Thyroid gland (tissue), 4 donors: ENCODE data around the gene KRTAP5-6. TPM values are rescaled to one million over a fixed set of nuclear protein-coding genes. Genes with fewer than 3 reads are reported as not detected.

Source experiments
- DNase-seq, 2 donors: peaks; one replicate each; pipeline ENCODE4 v3.0.0-alpha.2; 2019
- H3K27ac ChIP-seq, 3 donors: fragments of 200-600 bp; sonication (generic); 1 replicate in 2 of 3; 2 replicates in 1 of 3; pipeline ENCODE4 v1.5.1; 2016 to 2019; ENCODE audit warnings: mild to moderate bottlenecking in 1 of 3, moderate library complexity in 1 of 3
- H3K27me3 ChIP-seq: fragments of 200-600 bp; sonication (generic); one replicate; pipeline ENCODE4 v1.5.1; 2019
- H3K36me3 ChIP-seq, 2 donors: fragments of 200-600 bp; sonication (generic); one replicate each; pipeline ENCODE4 v1.5.1; 2016 to 2019
- H3K4me1 ChIP-seq, 2 donors: fragments of 200-600 bp; sonication (generic); one replicate each; pipeline ENCODE4 v1.5.1; 2017 to 2019
- H3K4me3 ChIP-seq, 3 donors: fragments of 200-600 bp; sonication (generic); replicated peaks in 1 of 3; 1 replicate in 2 of 3; 2 replicates in 1 of 3; pipeline ENCODE4 v1.5.1; 2016; ENCODE audit warnings: mild to moderate bottlenecking in 1 of 3
- H3K9me3 ChIP-seq: fragments of 200-600 bp; sonication (generic); one replicate; pipeline ENCODE4 v1.5.1; 2017
- POLR2A ChIP-seq, 2 donors: fragments of 450-650 bp; IDR thresholded peaks; one replicate each; pipeline ENCODE4 v1.6.1; 2017; ENCODE audit warnings: antibody characterized with exemption in 2 of 2, mild to moderate bottlenecking in 2 of 2, moderate library complexity in 1 of 2
- WGBS, 2 donors: methylation state at CpG; one replicate each; pipeline ENCODE4 v1.1.5; 2017; 5-methylcytosine and 5-hydroxymethylcytosine counted together
- intact Hi-C: fragments of 100-400 bp; cut with DNase I; formaldehyde crosslinking; loops from one replicate; pipeline ENCODE4 v1.15.1; 2023
- total RNA-seq, 4 donors: library from RNA; depleted of rRNA; stranded (reverse); fragments of >200 nt; gene quantifications; one replicate each; pipeline ENCODE4 v1.2.3, GENCODE V29; 2016
- TF ChIP-seq, protein P1 (sequence below), 6 experiments: fragments of 200-600 bp in 3 of 6; fragments of 450-650 bp in 3 of 6; sonication (generic) in 3 of 6; IDR thresholded peaks; one replicate each; pipeline ENCODE4 v1.5.1; 2016 to 2019; ENCODE audit warnings: antibody characterized with exemption in 6 of 6, mild to moderate bottlenecking in 2 of 6, inconsistent platforms in 1 of 6, moderate library complexity in 1 of 6

The KRTAP5-6 gene
- total RNA-seq, 4 donors from 2014 or later = not detected

DNA sequence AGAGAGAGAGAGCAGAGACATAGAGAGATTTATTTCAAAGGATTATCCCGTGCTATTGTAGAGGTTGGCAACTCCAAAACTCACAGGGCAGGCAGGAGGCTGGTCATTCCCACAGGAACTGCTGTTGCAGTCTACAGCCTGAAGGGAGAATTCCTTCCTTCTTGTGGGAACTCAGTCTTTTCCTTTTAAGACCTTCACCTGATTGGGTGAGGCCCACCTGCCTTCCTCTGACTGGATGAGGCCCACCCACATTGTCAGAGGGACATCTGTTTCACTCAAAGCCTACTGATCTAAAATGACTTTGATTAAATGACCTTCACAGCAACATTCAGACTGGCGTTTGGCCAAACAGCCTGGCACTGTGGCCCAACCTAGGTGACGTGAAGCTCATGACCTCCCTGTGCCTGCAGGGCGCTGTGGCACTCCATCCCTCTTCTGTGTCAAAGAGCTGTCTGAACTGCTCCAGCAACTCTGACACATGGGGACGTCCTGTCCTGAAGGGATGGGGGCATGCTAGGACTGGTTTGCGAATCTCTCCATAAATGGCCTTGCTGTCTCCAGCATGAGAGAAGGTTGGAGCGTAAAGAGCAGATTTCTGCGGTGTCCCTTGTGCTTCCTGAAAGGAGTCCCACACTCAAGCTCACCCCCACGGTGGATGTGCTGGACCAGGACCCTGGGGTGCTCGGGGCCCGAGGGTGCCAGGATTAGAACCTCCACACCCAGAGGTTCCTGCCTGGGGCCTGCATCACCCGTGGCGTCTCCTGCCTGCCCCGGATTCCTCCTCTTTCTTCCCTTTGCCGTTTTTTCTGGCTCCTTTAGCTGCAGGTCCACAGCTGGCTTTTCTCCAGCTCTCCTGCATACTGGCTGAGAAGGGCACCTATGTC lies 46.7 kb upstream of the KRTAP5-6 start:
- H3K9me3 ChIP-seq = no peaks in the 10 kb centered on the region
- 71 to 84% methylated on average over 12 to 15 of the region's 15 CpGs for WGBS, 2 donors
- intact Hi-C loops = loop anchor here (5.0 kb wide), 1 partner anchor 182 kb away; the partner anchor contains the start of gene SYT8
- no peak overlapping the region for H3K27ac ChIP-seq
- no peak for DNase-seq
- no peaks in the 10 kb centered on the region for H3K27me3 ChIP-seq
- H3K4me3 ChIP-seq = no peak overlapping the region
- TF ChIP-seq POLR2A (IDR thresholded peaks at IDR 0.05) = no peak
- TF ChIP-seq, protein P1, sequence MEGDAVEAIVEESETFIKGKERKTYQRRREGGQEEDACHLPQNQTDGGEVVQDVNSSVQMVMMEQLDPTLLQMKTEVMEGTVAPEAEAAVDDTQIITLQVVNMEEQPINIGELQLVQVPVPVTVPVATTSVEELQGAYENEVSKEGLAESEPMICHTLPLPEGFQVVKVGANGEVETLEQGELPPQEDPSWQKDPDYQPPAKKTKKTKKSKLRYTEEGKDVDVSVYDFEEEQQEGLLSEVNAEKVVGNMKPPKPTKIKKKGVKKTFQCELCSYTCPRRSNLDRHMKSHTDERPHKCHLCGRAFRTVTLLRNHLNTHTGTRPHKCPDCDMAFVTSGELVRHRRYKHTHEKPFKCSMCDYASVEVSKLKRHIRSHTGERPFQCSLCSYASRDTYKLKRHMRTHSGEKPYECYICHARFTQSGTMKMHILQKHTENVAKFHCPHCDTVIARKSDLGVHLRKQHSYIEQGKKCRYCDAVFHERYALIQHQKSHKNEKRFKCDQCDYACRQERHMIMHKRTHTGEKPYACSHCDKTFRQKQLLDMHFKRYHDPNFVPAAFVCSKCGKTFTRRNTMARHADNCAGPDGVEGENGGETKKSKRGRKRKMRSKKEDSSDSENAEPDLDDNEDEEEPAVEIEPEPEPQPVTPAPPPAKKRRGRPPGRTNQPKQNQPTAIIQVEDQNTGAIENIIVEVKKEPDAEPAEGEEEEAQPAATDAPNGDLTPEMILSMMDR (IDR thresholded peaks at IDR 0.05) = no peak
- no peaks in the 10 kb centered on the region for H3K4me1 ChIP-seq
- H3K36me3 ChIP-seq = no peaks in the 10 kb centered on the region

DNA sequence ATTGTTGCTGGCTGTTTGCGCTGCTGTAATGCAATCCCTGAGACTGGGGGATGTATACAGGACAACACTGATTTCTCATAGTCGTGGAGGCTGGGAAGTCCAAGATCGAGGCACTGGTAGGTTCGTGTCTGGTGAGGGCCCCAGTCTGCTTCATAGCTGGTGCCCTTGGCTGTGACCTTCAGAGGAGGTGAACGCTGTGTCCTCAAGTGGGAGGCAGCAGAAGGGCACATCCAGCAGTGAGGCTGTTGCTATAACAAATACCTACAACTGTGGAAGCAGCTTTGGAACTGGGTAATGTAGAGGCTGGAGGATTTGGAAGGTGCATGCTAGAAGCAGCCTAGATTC lies 46.1 kb upstream of the KRTAP5-6 start:
- H3K27ac ChIP-seq = no peak overlapping the region
- intact Hi-C loops = loop anchor here (5.0 kb wide), 1 partner anchor 181 kb away; the partner anchor contains the start of gene SYT8
- TF ChIP-seq POLR2A (IDR thresholded peaks at IDR 0.05) = no peak
- TF ChIP-seq, protein P1 (IDR thresholded peaks at IDR 0.05) = no peak
- no peaks in the 10 kb centered on the region for H3K27me3 ChIP-seq
- WGBS, 2 donors = 51 to 61% methylated on average over 5 of the region's 5 CpGs
- no peaks in the 10 kb centered on the region for H3K9me3 ChIP-seq
- no peak overlapping the region for H3K4me3 ChIP-seq
- no peaks in the 10 kb centered on the region for H3K36me3 ChIP-seq
- no peaks in the 10 kb centered on the region for H3K4me1 ChIP-seq
- no peak for DNase-seq

DNA sequence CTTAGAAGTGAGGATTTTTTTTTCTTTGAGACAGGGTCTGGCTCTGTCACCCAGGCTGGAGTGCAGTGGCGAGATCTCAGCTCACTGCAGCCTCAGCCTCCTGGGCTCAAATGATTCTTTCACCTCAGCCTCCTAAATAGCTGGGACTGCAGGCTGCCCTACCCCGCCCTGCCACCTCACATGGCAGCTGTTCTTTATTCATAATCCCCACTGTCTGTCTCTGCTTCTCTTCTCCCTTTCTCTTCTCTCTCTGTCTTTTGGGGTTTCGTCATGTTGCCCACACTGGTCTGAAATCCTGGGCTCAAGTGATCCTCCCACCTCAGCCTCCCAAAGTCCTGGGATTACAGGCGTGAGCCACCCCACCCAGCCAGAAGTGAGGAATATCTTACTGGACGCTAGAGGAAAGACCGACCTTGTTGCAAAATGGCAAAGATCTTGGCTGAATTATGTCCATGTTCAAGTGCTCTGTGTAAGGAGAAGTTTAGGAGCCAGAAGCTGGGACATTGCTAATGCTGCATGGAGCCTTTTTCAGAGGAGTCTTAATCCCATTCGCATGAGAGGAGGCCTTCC lies 45.5 kb upstream of the KRTAP5-6 start:
- no peaks in the 10 kb centered on the region for H3K36me3 ChIP-seq
- no peak overlapping the region for H3K27ac ChIP-seq
- no peaks in the 10 kb centered on the region for H3K27me3 ChIP-seq
- H3K4me3 ChIP-seq = no peak overlapping the region
- TF ChIP-seq POLR2A (IDR thresholded peaks at IDR 0.05) = no peak
- TF ChIP-seq, protein P1 (IDR thresholded peaks at IDR 0.05) = no peak
- WGBS, 2 donors = 87 to 93% methylated on average over 7 of the region's 7 CpGs
- intact Hi-C loops = loop anchor here (5.0 kb wide), 1 partner anchor 181 kb away; the partner anchor contains the start of gene SYT8
- H3K4me1 ChIP-seq = no peaks in the 10 kb centered on the region
- H3K9me3 ChIP-seq = no peaks in the 10 kb centered on the region
- no peak for DNase-seq

DNA sequence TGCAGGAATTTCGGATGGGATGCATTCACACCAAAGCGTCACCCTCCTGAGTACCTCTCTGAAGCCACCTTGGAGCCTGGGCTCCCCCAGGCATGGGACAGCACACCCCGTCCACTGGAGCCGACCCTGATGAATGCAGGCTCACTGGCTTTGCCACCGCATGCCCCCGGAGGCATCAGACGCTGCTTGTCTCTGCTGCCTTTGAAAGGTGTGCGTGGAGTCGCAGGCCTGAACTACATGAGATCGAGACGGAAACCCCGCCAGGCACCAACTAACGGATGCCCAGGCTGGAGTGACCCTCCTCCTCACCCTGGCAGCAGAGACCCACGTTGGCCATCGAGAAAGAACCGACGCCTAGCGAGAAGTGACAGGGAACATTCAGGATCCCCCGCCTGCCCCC lies 45.0 kb upstream of the KRTAP5-6 start:
- no peak for TF ChIP-seq POLR2A (IDR thresholded peaks at IDR 0.05)
- TF ChIP-seq, protein P1 (IDR thresholded peaks at IDR 0.05) = no peak
- intact Hi-C loops = loop anchor here (5.0 kb wide), 1 partner anchor 180 kb away; the partner anchor contains the start of gene SYT8
- no peak for DNase-seq

DNA sequence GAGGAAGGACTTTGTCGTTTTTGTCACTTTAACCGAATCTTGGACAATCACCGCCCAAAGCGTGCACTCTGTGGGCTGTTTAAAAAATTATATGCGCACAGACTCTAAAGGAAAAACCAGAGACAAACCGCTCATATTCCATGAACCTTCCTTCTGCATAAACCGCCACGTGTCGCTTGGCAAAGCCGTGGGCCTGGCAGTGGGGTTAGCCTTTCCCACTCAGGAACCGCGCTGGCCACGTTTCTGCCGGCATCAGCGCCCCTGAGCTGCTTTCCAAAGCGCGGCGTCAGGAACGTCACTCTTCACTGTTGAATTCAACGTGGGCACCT lies 44.6 kb upstream of the KRTAP5-6 start:
- no peak for DNase-seq
- H3K4me1 ChIP-seq = no peaks in the 10 kb centered on the region
- TF ChIP-seq, protein P1 (IDR thresholded peaks at IDR 0.05) = no peak
- no peak for TF ChIP-seq POLR2A (IDR thresholded peaks at IDR 0.05)
- H3K4me3 ChIP-seq = no peak overlapping the region
- H3K27me3 ChIP-seq = no peaks in the 10 kb centered on the region
- H3K36me3 ChIP-seq = no peaks in the 10 kb centered on the region
- WGBS, 2 donors = 49 to 52% methylated on average over 20 of the region's 20 CpGs
- no peak overlapping the region for H3K27ac ChIP-seq
- intact Hi-C loops = loop anchor here (5.0 kb wide), 1 partner anchor 180 kb away; the partner anchor contains the start of gene SYT8
- no peaks in the 10 kb centered on the region for H3K9me3 ChIP-seq

More for the DNA sequence above, 45.0 kb upstream of the KRTAP5-6 start:
- no peak overlapping the region for H3K27ac ChIP-seq
- no peaks in the 10 kb centered on the region for H3K9me3 ChIP-seq
- no peaks in the 10 kb centered on the region for H3K36me3 ChIP-seq
- WGBS, 2 donors = 74 to 79% methylated on average over 13 to 19 of the region's 19 CpGs
- no peaks in the 10 kb centered on the region for H3K4me1 ChIP-seq
- no peaks in the 10 kb centered on the region for H3K27me3 ChIP-seq
- H3K4me3 ChIP-seq = no peak overlapping the region
